ENCODE data around the gene LSP1. TPM values are rescaled to one million over a fixed set of nuclear protein-coding genes. Genes with fewer than 3 reads are reported as not detected.
"Not testable (repeated sequence)": the region's sequence is repeated elsewhere in the genome, so short reads cannot be mapped to it uniquely, and the experiment has no call there.

LSP1 gene, protein sequence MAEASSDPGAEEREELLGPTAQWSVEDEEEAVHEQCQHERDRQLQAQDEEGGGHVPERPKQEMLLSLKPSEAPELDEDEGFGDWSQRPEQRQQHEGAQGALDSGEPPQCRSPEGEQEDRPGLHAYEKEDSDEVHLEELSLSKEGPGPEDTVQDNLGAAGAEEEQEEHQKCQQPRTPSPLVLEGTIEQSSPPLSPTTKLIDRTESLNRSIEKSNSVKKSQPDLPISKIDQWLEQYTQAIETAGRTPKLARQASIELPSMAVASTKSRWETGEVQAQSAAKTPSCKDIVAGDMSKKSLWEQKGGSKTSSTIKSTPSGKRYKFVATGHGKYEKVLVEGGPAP
- total RNA-seq, result 10 to 100 TPM in 1 of 2 donors, 1 to 10 TPM in 1; 6.7 to 11.6 TPM

DNA sequence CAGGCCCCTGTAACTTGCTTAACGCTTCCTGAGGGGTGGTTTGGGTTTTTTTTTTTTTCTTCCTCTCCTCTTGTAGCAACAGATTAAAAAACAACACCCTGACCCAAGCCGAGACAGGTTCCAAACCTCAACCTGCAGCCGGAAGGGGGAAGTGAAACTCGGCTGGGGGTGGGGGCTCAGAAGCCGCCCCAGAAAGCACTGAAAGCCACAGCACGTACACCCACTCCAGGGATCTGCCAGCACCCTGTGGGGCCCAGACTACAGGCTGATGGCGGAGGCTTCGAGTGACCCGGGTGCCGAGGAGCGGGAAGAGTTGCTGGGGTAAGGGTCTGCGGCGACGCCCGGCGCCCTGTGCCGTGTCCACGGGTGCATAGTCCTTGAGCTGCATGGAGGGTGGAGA lies at the start of gene LSP1:
LSP1 (plus strand) TSS at position 208 of the 400 bp plus-strand sequence; CDS start at position 269, 61 bp downstream.
- Histone ChIP-seq H3K4me1 (replicated peaks) (no peaks in the 10 kb centered on the region), H3K9me3 (no peaks in the 10 kb centered on the region), H3K36me3 (no peaks in the 10 kb centered on the region), H3K27me3 (replicated peaks; ENCODE audit: insufficient read depth) (no peaks in the 10 kb centered on the region), H3K27ac (no peak within 1 kb of the TSS), H3K4me3 (no peak within 1 kb of the TSS)
- WGBS, result 81% methylated on average over 18 of the region's 18 CpGs
- no peak for TF ChIP-seq POLR2A (IDR thresholded peaks at IDR 0.05)
- no peak for TF ChIP-seq POLR2AphosphoS5 (IDR thresholded peaks at IDR 0.05)
- no peak for TF ChIP-seq CTCF (IDR thresholded peaks at IDR 0.05)
- intact Hi-C loops (cut with DNase I), result no loop called here
- DNase-seq (ENCODE audit: low spot score), result no peak

- DNase-seq (ENCODE audit: low spot score), result no peak
- TF ChIP-seq POLR2A (IDR thresholded peaks at IDR 0.05), result no peak
- no peak for TF ChIP-seq CTCF (IDR thresholded peaks at IDR 0.05)
- no peak for TF ChIP-seq POLR2AphosphoS5 (IDR thresholded peaks at IDR 0.05)
- H3K27me3 ChIP-seq (replicated peaks; ENCODE audit: insufficient read depth), result no peaks in the 10 kb centered on the region
- 96% methylated on average over 20 of the region's 20 CpGs for WGBS
- no peaks in the 10 kb centered on the region for H3K9me3 ChIP-seq
- H3K4me1 ChIP-seq (replicated peaks), result no peaks in the 10 kb centered on the region
- H3K27ac ChIP-seq, result no peak overlapping the region
- no peaks in the 10 kb centered on the region for H3K36me3 ChIP-seq
- intact Hi-C loops (cut with DNase I), result no loop called here
- no peak overlapping the region for H3K4me3 ChIP-seq
Measured at GRCh38 chr11:1803246-1803645, 49.6 kb upstream of the LSP1 start.

DNA sequence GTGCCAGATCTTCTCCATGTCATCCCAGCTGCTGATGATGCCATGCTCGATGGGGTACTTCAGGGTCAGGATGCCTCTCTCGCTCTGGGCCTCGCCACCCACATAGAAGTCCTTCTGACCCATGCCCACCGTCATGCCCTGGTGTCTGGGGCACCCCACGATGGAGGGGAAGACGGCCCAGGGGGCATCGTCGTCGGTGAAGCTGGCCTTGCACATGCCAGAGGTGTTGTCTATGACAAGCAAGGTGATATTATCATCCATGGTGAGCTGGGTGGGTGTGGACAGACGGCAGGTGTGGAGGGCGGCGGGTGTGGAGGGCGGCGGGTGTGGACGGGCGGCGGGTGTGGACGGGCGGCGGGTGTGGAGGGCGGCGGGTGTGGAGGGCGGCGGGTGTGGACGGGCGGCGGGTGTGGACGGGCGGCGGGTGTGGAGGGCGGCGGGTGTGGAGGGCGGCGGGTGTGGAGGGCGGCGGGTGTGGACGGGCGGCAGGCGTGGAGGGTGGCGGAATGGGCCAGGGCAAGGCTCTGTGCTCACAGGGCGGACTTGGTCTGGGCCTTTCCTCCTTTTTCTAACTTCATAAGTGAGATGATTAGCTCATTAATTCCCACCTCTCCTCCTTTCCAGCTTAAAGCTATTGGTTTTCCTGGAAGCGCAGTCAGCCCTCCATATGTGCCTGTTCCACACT lies 48.9 kb upstream of the LSP1 start:
- H3K27ac ChIP-seq; H3K36me3 ChIP-seq; H3K4me3 ChIP-seq; DNase-seq (ENCODE audit: low spot score); H3K4me1 ChIP-seq (replicated peaks); H3K27me3 ChIP-seq (replicated peaks; ENCODE audit: insufficient read depth); intact Hi-C loops (cut with DNase I); H3K9me3 ChIP-seq: not testable (repeated sequence)
- WGBS, result 95% methylated on average over 41 of the region's 42 CpGs

DNA sequence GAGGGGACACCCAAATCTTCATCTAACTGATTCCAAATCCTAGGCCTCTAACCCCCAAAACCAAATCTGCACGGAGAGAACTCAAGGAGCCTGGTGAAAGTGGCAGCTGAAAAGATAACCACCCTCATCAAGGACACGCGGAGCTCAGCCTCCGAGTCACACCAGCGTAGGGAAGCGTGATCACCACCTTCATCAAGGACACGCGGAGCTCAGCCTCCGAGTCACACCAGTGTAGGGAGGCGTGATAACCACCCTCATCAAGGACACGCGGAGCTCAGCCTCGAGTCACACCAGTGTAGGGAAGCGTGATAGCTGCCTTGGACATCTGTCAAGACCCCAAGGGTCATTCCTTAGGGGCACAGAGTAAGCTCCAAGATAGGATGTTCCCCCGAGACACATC lies 47.4 kb upstream of the LSP1 start:
- H3K27ac ChIP-seq, result no peak overlapping the region
- intact Hi-C loops (cut with DNase I), result no loop called here
- TF ChIP-seq POLR2AphosphoS5 (IDR thresholded peaks at IDR 0.05) (no peak), POLR2A (IDR thresholded peaks at IDR 0.05) (no peak), CTCF (IDR thresholded peaks at IDR 0.05) (no peak)
- DNase-seq (ENCODE audit: low spot score), result no peak
- 92% methylated on average over 15 of the region's 15 CpGs for WGBS
- H3K9me3 ChIP-seq, result no peaks in the 10 kb centered on the region
- no peaks in the 10 kb centered on the region for H3K4me1 ChIP-seq (replicated peaks)
- H3K27me3 ChIP-seq (replicated peaks; ENCODE audit: insufficient read depth), result no peaks in the 10 kb centered on the region
- H3K36me3 ChIP-seq, result no peaks in the 10 kb centered on the region
- H3K4me3 ChIP-seq, result no peak overlapping the region

GRCh38 chr11:1807264-1807995 lies 45.5 kb upstream of the LSP1 start:
- no peaks in the 10 kb centered on the region for H3K27me3 ChIP-seq (replicated peaks; ENCODE audit: insufficient read depth)

More at GRCh38 chr11:1807264-1807995, 45.5 kb upstream of the LSP1 start:
- intact Hi-C loops (cut with DNase I), result no loop called here
- Histone ChIP-seq H3K9me3 (no peaks in the 10 kb centered on the region), H3K36me3 (no peaks in the 10 kb centered on the region), H3K4me3 (no peak overlapping the region), H3K4me1 (replicated peaks) (no peaks in the 10 kb centered on the region), H3K27ac (no peak overlapping the region)
- DNase-seq (ENCODE audit: low spot score), result no peak
- TF ChIP-seq POLR2A (IDR thresholded peaks at IDR 0.05) (no peak), POLR2AphosphoS5 (IDR thresholded peaks at IDR 0.05) (no peak), CTCF (IDR thresholded peaks at IDR 0.05) (no peak)
- WGBS, result 72% methylated on average over 14 of the region's 14 CpGs
